ENCODE results near the gene STAP2.

STAP2 gene

GRCh38 chr19:4326837-4327251 lies 11.8 kb downstream of the STAP2 start:
- no peak for FAIRE-seq

DNA sequence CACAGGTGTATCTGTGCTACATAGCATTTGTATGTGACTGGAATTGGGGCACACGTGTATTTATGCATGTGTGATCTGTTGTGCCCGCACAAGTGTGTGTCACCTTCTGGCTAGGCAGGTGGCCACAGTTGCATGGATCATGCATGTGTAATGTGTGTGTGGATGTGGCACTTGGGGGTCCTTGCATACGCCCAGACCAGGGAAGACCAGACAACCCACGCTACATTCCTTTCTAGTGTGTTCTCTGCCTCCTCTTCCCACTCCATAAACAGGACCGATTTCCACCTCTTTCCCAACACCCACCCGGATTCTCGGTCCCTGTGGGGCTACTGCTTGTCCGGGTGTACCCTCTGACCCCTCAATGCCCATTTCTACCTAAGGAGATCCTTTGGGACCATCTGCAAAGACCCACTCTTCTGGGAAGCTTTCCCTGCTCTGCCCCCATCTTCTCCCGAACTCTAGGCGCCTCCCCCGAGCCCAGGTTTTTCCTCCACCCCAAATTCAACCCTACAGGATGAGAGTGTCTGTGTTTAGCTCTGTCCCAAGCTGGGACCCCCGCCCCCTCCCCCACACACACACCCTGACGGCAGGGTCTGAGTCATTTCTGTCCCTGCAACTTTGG lies 12.3 kb downstream of the STAP2 start:
- FAIRE-seq: no peak

GRCh38 chr19:4324228-4324627 lies 14.4 kb downstream of the STAP2 start:
- FAIRE-seq: no peak

DNA sequence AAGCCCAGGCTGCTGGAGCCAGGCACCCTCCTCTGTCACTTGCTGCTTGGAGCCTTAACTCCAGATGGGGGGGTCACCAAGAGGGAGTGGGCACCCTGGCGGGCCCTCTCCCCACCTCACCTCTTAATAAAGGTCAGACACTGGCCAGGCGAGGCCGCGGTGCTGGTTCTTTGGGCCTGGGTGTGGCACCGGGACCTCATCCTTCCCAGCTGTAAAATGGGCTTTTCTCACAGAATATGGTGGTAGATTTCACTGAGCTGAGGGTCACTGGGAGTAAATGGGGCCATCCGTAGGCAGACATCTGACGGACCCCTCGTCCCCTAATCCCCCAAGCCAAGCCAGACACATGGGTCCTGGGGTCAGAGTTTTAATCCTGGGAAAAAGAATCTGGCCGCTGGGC lies 14.9 kb downstream of the STAP2 start:
- no peak for FAIRE-seq

DNA sequence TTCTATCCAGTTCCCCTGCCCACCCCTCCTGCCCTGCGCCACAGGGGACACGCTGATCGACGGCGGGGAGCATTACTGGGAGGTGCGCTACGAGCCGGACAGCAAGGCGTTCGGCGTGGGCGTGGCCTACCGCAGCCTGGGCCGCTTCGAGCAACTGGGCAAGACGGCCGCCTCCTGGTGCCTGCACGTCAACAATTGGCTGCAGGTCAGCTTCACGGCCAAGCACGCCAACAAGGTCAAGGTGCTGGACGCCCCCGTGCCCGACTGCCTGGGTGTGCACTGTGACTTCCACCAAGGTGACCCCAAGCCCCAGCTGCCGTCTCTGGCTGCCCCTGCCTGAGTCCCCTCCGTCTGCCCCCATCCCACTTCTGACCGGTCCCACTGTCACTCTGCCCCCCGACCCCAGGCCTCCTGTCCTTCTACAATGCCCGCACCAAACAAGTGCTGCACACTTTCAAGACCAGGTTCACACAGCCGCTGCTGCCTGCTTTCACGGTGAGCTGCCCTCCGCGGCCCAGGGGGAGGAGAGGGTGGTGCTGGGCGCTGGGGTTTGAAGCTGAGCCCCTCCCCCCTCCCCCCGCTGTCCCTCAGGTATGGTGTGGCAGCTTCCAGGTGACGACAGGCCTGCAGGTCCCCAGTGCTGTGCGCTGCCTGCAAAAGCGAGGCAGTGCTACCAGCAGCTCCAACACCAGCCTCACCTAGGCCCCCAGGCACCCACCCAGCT lies 15.5 kb downstream of the STAP2 start:
- no peak for FAIRE-seq

GRCh38 chr19:4320419-4320818 lies 18.2 kb downstream of the STAP2 start:
- FAIRE-seq: no peak

DNA sequence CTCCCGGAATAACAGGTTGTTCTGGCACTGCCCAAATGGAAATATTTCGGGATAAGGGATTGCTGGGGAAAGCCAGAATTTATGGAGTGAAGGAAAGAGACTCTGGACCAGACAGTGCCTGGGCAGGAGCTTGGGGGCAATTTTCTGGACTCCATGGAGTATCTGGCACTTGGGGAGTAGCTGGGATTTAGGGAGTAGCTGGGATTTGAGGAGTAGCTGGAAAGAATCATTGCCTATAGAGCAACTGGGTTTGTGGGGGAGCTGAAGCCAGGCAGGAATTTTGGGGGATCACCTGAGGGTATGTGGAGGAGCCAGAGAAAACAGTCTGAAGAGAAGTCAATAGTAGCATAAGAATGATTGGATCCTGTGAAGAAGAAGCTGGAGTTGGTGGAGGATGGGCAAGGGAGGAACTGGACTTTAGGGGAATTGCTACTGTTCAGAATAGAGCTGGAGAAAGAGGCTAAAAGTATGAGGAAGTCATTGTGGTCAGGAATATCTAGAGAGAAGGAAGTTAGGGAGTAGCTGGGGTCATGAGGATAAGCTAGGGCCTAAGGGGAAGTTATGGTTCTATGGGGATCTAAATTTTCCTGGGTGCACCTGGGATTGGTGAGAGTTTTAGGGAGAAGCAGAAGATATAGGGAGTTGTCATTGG lies 19.4 kb downstream of the STAP2 start:
- FAIRE-seq: no peak

- FAIRE-seq: no peak
Measured at GRCh38 chr19:4318460-4318859, 20.2 kb downstream of the STAP2 start.

DNA sequence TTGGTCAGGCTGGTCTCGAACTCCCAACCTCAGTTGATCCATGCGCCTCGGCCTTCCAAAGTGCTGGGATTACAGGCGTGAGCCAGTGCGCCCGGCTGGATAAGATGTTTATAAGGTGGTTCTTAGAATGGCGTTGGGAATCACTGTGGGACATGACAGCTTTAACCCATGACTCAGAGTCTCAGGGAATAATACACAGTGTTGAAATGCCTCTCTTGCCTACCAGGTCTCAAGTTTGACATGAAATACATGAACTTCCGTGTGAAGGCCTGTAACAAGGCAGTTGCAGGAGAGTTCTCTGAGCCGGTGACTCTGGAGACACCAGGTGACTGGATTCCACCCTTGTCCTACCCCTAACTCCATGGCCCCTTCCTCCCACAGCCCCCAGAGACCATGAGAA lies 21.7 kb downstream of the STAP2 start:
- no peak for FAIRE-seq

DNA sequence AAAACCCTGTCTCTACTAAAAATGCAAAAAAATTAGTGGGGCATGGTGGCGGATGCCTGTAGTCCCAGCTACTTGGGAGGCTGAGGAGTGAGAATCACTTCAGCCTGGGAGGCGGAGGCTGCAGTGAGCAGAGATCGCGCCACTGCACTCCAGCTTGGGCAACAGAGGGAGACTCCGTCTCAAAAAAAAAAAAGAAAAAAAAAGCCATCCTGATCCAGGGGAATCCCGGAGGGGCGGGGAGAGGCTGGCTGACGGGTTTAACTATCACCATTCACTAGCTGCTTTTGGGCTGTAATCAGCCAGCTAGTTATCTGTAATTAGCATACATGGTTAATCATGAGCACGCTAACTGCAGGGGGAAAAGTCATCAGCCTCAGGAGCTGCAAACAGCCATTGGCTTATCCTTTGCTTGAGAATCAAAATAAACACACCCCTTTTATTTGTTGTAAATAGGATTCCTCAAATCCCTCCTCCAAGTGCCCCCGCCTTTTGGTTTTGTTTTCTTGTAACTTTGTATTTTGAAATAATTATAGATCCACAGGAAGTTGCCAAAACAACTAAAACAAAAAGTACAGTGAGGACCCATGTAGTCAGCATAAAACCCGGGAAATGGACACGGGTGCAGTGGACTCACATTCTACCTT lies 24.7 kb downstream of the STAP2 start:
- peak; percentile 60 for FAIRE-seq

GRCh38 chr19:4310247-4311121 lies 28.1 kb downstream of the STAP2 start:
- no peak for FAIRE-seq

GRCh38 chr19:4305659-4306058 lies 33.0 kb downstream of the STAP2 start:
- no peak for FAIRE-seq

DNA sequence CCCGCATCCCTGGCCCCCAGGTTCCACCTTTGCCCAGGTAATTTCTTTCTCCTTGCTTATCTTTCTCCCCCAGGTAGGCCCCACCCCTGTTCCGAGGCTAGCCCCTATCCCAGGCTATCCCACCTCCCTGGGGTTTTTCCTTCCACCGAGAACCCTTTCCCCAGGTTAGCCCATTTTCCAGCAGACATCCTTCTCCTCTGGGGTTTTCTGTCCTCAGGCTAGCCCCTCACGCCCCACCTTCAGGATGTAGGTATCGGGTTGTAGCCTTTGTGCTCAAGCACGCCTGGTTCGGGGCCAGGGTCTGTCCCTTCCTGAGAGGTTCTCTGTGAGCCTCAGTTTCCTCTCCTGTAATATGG lies 33.4 kb downstream of the STAP2 start:
- FAIRE-seq: no peak

DNA sequence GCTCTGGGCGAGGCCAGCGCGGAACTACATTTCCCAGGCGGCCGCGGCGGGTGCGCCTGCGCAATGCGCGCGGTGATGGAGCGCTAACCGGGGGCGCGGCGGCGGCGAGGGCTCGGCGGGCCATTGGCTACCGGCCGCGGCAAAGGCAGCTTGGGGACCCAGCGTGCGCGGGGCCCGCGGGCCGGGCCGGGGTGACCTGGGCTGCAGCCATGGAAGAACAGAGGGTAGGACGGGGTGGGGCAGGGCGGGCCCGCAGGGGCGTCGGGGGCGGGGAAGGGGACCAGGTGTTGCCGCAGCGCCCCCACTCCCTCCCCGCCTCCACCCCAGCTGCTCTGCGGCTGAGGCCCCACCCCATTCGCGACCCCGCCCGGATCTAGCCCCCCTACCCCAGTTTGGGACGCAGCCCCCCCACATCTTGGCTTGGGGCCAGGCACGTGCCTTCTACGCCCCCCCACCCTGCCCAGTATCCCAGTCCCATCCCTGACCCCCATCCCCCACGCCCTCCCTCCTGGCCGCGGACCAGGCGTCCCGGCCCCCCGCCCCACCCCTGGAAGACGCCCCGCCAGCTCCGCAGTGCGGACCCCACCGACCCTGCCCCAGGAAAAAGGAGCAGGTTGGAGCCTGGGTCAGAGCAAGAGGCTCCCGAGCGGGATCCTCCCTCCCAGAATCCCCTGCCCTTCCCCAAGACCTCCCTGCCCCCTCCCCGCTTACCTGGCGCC lies 33.9 kb downstream of the STAP2 start, which contains the start of gene FSD1:
Gene FSD1 (plus strand): TSS at position 61 of the 719 bp plus-strand sequence. CDS start 149 bp downstream, at position 210.
- no peak for FAIRE-seq

DNA sequence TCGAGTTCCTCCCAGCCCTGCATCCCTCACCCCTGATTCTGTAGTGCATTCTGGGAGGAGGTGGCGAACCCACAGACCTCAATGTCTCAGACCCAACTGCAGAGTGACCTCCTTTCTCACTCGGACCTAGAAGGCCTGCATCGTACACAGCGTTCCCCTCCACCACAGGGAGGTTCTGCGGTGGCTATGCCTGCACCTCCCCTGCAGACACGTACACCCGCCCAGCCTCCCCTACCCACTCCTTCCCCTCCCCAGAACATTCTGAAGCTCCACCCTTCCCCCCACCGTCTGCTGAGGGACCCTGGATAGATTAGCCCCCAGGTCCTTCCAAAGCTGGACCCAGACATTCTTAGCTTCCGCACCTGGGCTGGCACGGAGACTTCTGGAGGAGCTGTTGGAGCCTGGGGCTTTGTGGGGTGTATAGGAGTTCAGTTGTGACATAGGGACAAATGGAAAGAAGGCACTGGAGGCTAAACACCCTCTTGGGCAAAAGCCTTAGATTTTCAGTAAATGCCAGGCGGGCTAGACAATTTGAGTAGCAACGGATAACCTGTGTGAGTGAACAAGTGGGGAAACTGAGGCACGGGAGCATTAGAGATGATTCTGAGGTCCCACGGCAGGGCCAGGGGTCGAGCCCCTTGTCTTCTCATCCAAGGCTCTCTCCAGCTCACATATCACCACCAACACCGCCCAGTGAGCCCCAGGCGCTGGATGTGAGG lies 34.6 kb downstream of the STAP2 start:
- no peak for FAIRE-seq

- no peak for FAIRE-seq
Measured at GRCh38 chr19:4302243-4302640, 36.4 kb downstream of the STAP2 start, which contains the start of gene TMIGD2. Gene TMIGD2, minus strand, starts transcription at chr19:4302389. Its CDS starts 4 bp downstream, at chr19:4302385.

DNA sequence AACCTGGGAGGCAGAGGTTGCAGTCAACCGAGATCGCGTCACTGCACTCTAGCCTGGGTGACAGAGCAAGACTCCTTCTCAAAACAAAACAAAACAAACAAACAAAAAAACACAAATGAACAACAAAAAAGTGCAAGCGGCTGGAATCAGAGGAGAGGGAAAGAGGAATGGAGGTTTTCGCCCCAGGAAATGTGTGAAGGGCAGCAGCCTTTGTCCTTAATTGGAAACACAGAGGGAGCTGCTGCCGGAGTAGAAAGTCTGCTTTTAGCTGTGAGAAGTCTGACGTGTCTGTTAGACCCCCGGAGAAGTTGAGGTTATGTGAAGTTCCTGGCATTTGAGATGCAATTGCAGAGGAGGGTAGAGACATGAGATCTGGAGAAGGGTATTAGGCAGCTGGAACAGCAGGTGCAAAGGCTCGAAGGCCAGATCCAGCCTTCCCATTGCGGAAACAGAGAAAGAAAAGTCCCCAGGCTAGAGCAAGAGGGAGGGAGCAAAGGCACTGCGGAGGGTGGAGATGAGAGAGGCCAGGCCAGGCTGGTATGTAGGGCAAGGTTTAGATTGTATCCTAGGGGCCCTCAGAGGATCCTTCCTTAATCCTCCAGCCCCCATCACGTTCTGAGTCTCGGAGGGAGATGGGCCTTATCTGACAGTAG lies 36.9 kb downstream of the STAP2 start:
- FAIRE-seq: no peak

DNA sequence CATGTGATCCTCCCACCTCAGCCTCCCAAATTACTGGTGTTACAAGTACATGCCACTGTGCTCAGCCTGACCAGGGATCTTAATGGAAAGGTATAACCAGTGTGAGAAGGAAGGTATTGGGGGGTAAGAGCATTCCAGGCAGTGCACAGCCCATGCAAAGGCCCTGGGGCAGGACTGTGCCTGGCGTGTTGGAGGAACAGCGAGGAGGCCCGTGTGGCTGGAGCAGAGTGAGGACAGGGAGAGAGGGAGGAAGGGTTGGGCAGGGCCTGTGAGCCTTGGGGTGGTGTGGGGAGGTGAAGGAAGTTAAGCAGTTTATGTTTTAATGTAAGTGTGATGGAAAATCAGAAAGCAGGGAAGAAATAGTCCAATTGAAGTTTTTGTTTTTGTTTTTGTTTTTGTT lies 38.0 kb downstream of the STAP2 start:
- FAIRE-seq: no peak

DNA sequence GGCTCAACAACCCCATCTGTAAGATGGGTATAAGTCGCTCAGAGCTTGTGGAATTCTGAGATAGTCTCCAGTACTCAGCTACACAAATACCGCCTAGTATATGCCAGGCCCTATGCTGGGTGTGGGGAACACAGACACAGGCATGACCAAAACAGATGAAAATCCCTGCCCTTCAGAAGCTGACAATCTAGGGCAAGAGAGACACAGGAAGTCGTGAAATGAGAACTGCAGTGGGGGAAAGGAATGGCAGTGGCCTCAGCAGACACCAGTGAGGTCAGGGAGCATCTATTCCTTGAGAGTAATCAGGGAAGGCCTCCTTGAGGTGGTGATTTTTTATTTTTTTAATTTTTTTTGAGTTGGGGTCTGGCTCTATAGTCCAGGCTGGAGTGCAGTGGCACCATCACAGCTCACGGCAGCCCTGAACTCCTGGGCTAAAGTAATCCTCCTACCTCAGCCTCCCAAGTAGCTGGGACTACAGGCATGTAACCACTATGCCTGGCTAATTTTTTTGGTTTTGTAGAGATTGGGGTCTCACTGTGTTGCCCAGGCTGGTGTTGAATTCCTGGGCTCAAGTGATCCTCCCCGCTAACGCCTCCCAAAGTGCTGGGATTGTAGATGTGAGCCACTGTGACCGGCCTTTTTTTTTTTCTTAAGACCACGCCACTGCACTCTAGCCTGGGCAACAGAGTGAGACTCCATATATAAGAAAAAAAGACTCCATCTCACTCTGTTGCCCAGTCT lies 39.6 kb downstream of the STAP2 start:
- no peak for FAIRE-seq

Measured in endometrium (tissue), 2 donors.